ENCODE measurements around the gene SLC25A13. TPM values are rescaled to one million over a fixed set of nuclear protein-coding genes. Genes with fewer than 3 reads are reported as not detected.

SLC25A13 gene
- total and polyA plus RNA-seq, 2 of the 8 experiments (the other 6 are each of a cell fraction or from before 2014, with no cell fraction given) = 30.8 to 85.4 TPM

- Histone ChIP-seq H2BK15ac (ENCODE audit: low read length) (no peak overlapping the region), H2BK12ac (ENCODE audit: low read depth, low read length) (no peak overlapping the region), H2AK5ac (ENCODE audit: low read depth, low read length) (no peak overlapping the region), H3K56ac (replicated peaks; ENCODE audit: insufficient read length, low read depth, low read length) (no peak overlapping the region), H3K79me2 (ENCODE audit: control insufficient read depth in 1 of 2, insufficient read depth in 2 of 2, low read length in 2 of 2) (0 out of 4 replicates have a peak, but pooled peaks cover 0 to 4% of the 10 kb centered on the region in 2 experiments), H2BK20ac (ENCODE audit: low read length) (no peak overlapping the region), H3K4me2 (ENCODE audit: insufficient read depth in 1 of 2, low read depth in 2 of 2, low read length in 2 of 2) (no peak overlapping the region), H4K8ac (ENCODE audit: extremely low read depth, insufficient read depth, low read length) (no peak overlapping the region), H3K4me1 (replicated peaks in 1 of 4; ENCODE audit: control insufficient read depth in 3 of 4, insufficient read depth in 4 of 4, low read length in 3 of 4) (no peaks in the 10 kb centered on the region), H4K20me1 (replicated peaks in 1 of 2; ENCODE audit: control insufficient read depth in 1 of 2, insufficient read depth in 2 of 2, low read length in 2 of 2) (peaks cover 0 to 3% of the 10 kb centered on the region in 2 experiments), H2AFZ (ENCODE audit: low read length) (no peak overlapping the region), H3K23ac (ENCODE audit: insufficient read length) (no peak overlapping the region), H3K27ac (ENCODE audit: low read depth, low read length) (no peak overlapping the region), H4K5ac (ENCODE audit: insufficient read length, low read depth, low read length) (no peak overlapping the region), H2BK120ac (replicated peaks; ENCODE audit: low read depth, low read length) (no peak overlapping the region), H3K9ac (replicated peaks in 1 of 4; ENCODE audit: extremely low read depth in 1 of 4, low read depth in 3 of 4, low read length in 3 of 4) (no peak overlapping the region), H3K23me2 (ENCODE audit: low read depth, low read length) (no peaks in the 10 kb centered on the region), H3K9me3 (ENCODE audit: insufficient read depth in 2 of 2, low read depth in 1 of 2, low read length in 1 of 2) (0 out of 4 replicates have a peak, but pooled peaks cover 0 to 2% of the 10 kb centered on the region in 2 experiments), H3K4me3 (ENCODE audit: extremely low read depth in 1 of 4, insufficient read depth in 2 of 4, low read depth in 3 of 4, low read length in 4 of 4) (no peak overlapping the region), H3K14ac (ENCODE audit: insufficient read length) (no peak overlapping the region), H3K4ac (replicated peaks; ENCODE audit: insufficient read length, low read depth, low read length) (no peak overlapping the region), H3K27me3 (replicated peaks in 1 of 4; ENCODE audit: control insufficient read depth in 3 of 4, extremely low read depth in 1 of 4, insufficient read depth in 3 of 4, low read length in 3 of 4) (no peaks in the 10 kb centered on the region), H3K18ac (ENCODE audit: extremely low read depth, low read length) (no peak overlapping the region), H2BK5ac (ENCODE audit: low read depth, low read length) (no peak overlapping the region), H3K79me1 (ENCODE audit: low read depth, low read length) (0 out of 2 replicates have a peak, but pooled peaks cover 2% of the 10 kb centered on the region), H3K36me3 (ENCODE audit: control insufficient read depth in 2 of 4, insufficient read depth in 4 of 4, low read length in 3 of 4) (no peaks in the 10 kb centered on the region), H4K91ac (replicated peaks; ENCODE audit: insufficient read length, low read length) (no peak overlapping the region)
- TF ChIP-seq CEBPB (IDR thresholded peaks at IDR 0.05; ENCODE audit: low read depth, low read length) = no peak
- no peak for TF ChIP-seq RBBP5 (IDR thresholded peaks at IDR 0.05; ENCODE audit: borderline replicate concordance, low read depth, low read length)
- no peak for TF ChIP-seq ATF3 (IDR thresholded peaks at IDR 0.05; ENCODE audit: insufficient read depth, low read depth, low read length)
- no peak for TF ChIP-seq CTCF (IDR thresholded peaks at IDR 0.05; ENCODE audit: control extremely low read depth in 1 of 3, insufficient read depth in 1 of 3, low read depth in 1 of 3, low read length in 3 of 3)
- TF ChIP-seq TEAD4 (IDR thresholded peaks at IDR 0.05; ENCODE audit: low read depth, low read length) = no peak
- DNase-seq (ENCODE audit: low read depth in 1 of 2, low spot score in 2 of 2) (no peak), FAIRE-seq (no peak)
- POLR2A ChIA-PET (ENCODE audit: partially characterized antibody) = no interaction called here
- CTCF ChIA-PET (ENCODE audit: partially characterized antibody) = interaction anchor here (0.6 kb wide), 1 partner anchor 824 kb away, joined by 3 read pairs; no protein-coding TSS in a partner anchor
- 89% methylated on average over 1 of the region's 1 CpG; no CpG with 5 or more reads in 1 of the 2 experiments for WGBS, 2 experiments (ENCODE audit: extremely low coverage in 1 of 2, insufficient coverage in 1 of 2, insufficient read length in 1 of 2, insufficient replicate concordance in 2 of 2, low coverage in 1 of 2, low lambda C conversion rate in 2 of 2, missing lambda C conversion rate in 1 of 2)
These were observed 102.3 kb downstream of the SLC25A13 start for GRCh38 chr7:96219378-96220130.

Data from H1 (cell line).